Esophagus muscularis mucosa (tissue), 4 donors: ENCODE measurements around the gene SLC9A4. TPM values are rescaled to one million over a fixed set of nuclear protein-coding genes. Genes with fewer than 3 reads are reported as not detected.
A peak's percentile ranks its signal among the peaks of the same experiment; 100 is the strongest.

Source experiments
- DNase-seq: peaks from one replicate; pipeline ENCODE4 v3.0.0-alpha.2; 2017; ENCODE audit errors: extremely low spot score
- H3K27ac ChIP-seq, 4 donors: fragments of 200-600 bp; sonication (generic); replicated peaks in 1 of 4; 1 replicate in 3 of 4; 2 replicates in 1 of 4; pipeline ENCODE4 v1.5.1; 2016 to 2019; ENCODE audit warnings: mild to moderate bottlenecking in 1 of 4
- H3K27me3 ChIP-seq, 4 donors: fragments of 200-600 bp; sonication (generic); one replicate each; pipeline versions ENCODE4 v1.5.1 to v1.6.0; 2016 to 2019
- H3K36me3 ChIP-seq, 4 donors: fragments of 200-600 bp; sonication (generic); one replicate each; pipeline ENCODE4 v1.5.1; 2016 to 2019
- H3K4me1 ChIP-seq, 4 donors: fragments of 200-600 bp; sonication (generic); one replicate each; pipeline ENCODE4 v1.5.1; 2016 to 2019
- H3K4me3 ChIP-seq, 4 donors: fragments of 200-600 bp; sonication (generic); 1 replicate in 2 of 4; 2 replicates in 2 of 4; pipeline ENCODE4 v1.5.1; 2016 to 2019; ENCODE audit warnings: mild to moderate bottlenecking in 4 of 4, moderate library complexity in 1 of 4
- H3K9me3 ChIP-seq, 4 donors: fragments of 200-600 bp; sonication (generic); 1 replicate in 3 of 4; 2 replicates in 1 of 4; pipeline ENCODE4 v1.5.1; 2016 to 2019
- EP300 ChIP-seq: sonication (generic); formaldehyde crosslinking; IDR thresholded peaks from one replicate; pipeline ENCODE4 v1.6.1; 2017; ENCODE audit warnings: antibody characterized with exemption
- POLR2A ChIP-seq: fragments of 450-650 bp; IDR thresholded peaks from one replicate; pipeline ENCODE4 v1.6.1; 2017; ENCODE audit warnings: antibody characterized with exemption, moderate library complexity, mild to moderate bottlenecking, low read depth
- POLR2AphosphoS5 ChIP-seq, 2 donors: sonication (generic); formaldehyde crosslinking; IDR thresholded peaks; one replicate each; pipeline ENCODE4 v1.6.1; 2017; ENCODE audit warnings: antibody characterized with exemption in 2 of 2
- WGBS: methylation state at CpG from one replicate; pipeline ENCODE4 v1.1.5; 2018; 5-methylcytosine and 5-hydroxymethylcytosine counted together
- intact Hi-C: fragments of 100-400 bp; cut with DNase I; formaldehyde crosslinking; loops from one replicate; pipeline ENCODE4 v1.15.1; 2023
- total RNA-seq, 4 donors: library from RNA; depleted of rRNA; stranded (reverse); fragments of >200 nt; gene quantifications; one replicate each; pipeline versions ENCODE4 v1.1.0 to v1.2.1, GENCODE V29; 2016
- TF ChIP-seq, protein P1 (sequence below), 3 experiments: fragments of 200-600 bp in 2 of 3; fragments of 450-650 bp in 1 of 3; sonication (generic) in 2 of 3; IDR thresholded peaks; one replicate each; pipeline ENCODE4 v1.5.1; 2017 to 2019; ENCODE audit warnings: antibody characterized with exemption in 3 of 3, mild to moderate bottlenecking in 2 of 3, moderate library complexity in 1 of 3

SLC9A4 gene
- total RNA-seq, 4 donors from 2014 or later = not detected

DNA sequence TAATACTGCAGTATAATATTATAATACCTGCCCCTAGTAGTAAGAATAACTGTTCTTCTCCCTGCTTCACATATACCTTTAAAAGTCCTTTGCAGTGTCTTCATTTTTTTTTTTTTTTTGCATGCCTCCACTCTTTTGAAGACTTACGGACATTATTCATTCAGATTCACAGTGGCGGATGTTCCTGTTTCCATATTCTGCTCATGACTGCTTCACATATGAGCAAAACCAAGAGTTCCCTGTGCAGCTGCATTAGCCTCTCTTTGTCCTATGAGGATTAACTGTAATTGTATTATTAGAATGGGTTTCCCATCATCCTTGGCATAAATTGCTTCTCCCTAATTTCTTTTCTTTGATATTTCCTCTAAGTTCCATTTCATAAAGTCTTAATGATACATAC, 37.3 kb upstream of the SLC9A4 start:
- TF ChIP-seq EP300 (no peak), POLR2A (no peak)
- H3K4me1 ChIP-seq = no peaks in the 10 kb centered on the region
- H3K4me3 ChIP-seq = no peak overlapping the region
- 70% methylated on average over 2 of the region's 2 CpGs for WGBS
- intact Hi-C loops = no loop called here
- no peak for DNase-seq
- no peak overlapping the region for H3K27ac ChIP-seq
- no peaks in the 10 kb centered on the region for H3K9me3 ChIP-seq
- no peaks in the 10 kb centered on the region for H3K36me3 ChIP-seq
- H3K27me3 ChIP-seq = peaks cover 0 to 21% (median 0%) of the 10 kb centered on the region in 4 donors

DNA sequence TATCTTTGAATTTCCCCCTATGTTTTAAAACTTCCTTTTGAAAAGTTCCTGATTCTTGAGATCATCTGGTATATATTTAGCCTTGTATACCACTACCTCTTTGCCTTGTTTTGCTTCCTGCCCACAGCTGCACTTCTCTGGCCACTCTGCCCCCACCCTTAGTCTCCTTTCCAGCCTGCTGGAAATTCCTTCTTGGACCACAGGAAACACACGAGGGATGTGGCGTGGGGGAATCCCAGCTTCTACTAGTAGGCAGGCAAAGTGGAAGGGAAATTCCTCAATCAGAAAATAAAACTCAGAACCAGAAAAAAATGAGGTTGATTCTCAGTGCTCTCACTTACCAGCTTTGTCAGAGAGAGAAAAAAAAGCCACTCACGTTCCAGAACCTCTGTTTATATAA, 36.7 kb upstream of the SLC9A4 start:
- peaks cover 0 to 21% (median 0%) of the 10 kb centered on the region in 4 donors for H3K27me3 ChIP-seq
- 16% methylated on average over 3 of the region's 3 CpGs for WGBS
- TF ChIP-seq POLR2AphosphoS5 (IDR thresholded peaks at IDR 0.05) = no peak
- TF ChIP-seq, protein P1, sequence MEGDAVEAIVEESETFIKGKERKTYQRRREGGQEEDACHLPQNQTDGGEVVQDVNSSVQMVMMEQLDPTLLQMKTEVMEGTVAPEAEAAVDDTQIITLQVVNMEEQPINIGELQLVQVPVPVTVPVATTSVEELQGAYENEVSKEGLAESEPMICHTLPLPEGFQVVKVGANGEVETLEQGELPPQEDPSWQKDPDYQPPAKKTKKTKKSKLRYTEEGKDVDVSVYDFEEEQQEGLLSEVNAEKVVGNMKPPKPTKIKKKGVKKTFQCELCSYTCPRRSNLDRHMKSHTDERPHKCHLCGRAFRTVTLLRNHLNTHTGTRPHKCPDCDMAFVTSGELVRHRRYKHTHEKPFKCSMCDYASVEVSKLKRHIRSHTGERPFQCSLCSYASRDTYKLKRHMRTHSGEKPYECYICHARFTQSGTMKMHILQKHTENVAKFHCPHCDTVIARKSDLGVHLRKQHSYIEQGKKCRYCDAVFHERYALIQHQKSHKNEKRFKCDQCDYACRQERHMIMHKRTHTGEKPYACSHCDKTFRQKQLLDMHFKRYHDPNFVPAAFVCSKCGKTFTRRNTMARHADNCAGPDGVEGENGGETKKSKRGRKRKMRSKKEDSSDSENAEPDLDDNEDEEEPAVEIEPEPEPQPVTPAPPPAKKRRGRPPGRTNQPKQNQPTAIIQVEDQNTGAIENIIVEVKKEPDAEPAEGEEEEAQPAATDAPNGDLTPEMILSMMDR (IDR thresholded peaks at IDR 0.05) = no peak
- TF ChIP-seq POLR2A = no peak
- TF ChIP-seq EP300 = no peak
- no peaks in the 10 kb centered on the region for H3K4me1 ChIP-seq
- H3K4me3 ChIP-seq = no peak overlapping the region
- no peaks in the 10 kb centered on the region for H3K36me3 ChIP-seq
- no peaks in the 10 kb centered on the region for H3K9me3 ChIP-seq
- no peak overlapping the region for H3K27ac ChIP-seq
- intact Hi-C loops = no loop called here
- peak; percentile 53 for DNase-seq

DNA sequence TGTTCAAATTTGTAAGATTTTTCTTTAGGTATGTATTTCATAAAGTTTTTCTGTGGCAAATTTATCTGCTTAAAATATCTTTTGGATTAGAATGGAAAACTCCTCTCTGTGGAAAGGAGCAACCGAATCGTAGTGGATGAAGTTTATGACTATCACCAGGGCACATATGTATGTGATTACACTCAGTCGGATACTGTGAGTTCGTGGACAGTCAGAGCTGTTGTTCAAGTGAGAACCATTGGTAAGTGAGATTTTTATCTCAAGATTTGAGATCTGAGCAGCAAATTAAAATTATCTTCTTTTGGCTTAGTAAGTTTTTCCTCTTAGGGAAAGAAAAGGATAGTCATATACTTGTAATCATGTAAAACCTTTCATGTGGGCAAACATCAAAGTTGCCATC, 35.9 kb upstream of the SLC9A4 start:
- intact Hi-C loops = no loop called here
- WGBS = 74% methylated on average over 4 of the region's 4 CpGs
- Histone ChIP-seq H3K27me3 (peaks cover 0 to 21% (median 0%) of the 10 kb centered on the region in 4 donors), H3K4me3 (no peak overlapping the region), H3K27ac (no peak overlapping the region), H3K4me1 (no peaks in the 10 kb centered on the region), H3K9me3 (no peaks in the 10 kb centered on the region), H3K36me3 (no peaks in the 10 kb centered on the region)
- TF ChIP-seq POLR2A = no peak
- TF ChIP-seq EP300 = no peak
- no peak for TF ChIP-seq POLR2AphosphoS5 (IDR thresholded peaks at IDR 0.05)
- TF ChIP-seq, protein P1 (IDR thresholded peaks at IDR 0.05) = no peak
- no peak for DNase-seq

DNA sequence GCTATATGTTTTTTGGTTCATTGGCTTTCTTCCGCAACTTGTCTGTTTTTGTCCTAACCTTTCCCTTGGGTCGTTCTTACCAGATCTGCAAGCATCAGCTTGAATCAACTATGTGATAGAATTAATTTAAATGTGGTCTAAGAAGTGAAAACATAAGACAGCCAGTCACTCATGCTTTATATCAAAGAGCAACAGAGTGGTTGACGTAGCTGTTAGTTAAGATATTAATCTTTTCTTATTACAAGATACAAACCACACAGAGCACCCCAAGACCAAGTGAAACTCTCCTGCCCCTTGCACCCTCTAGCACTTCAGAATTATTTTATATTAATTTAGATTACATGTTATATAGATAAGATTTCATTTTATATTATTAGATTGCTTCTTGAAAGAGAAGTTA, 34.9 kb upstream of the SLC9A4 start:
- Histone ChIP-seq H3K9me3 (no peaks in the 10 kb centered on the region), H3K4me3 (no peak overlapping the region), H3K36me3 (no peaks in the 10 kb centered on the region), H3K27ac (no peak overlapping the region), H3K4me1 (no peaks in the 10 kb centered on the region), H3K27me3 (peaks cover 0 to 20% (median 0%) of the 10 kb centered on the region in 4 donors)
- WGBS = 82% methylated on average over 3 of the region's 3 CpGs
- intact Hi-C loops = no loop called here
- TF ChIP-seq POLR2A (no peak), POLR2AphosphoS5 (IDR thresholded peaks at IDR 0.05) (no peak), EP300 (no peak)
- TF ChIP-seq, protein P1 (IDR thresholded peaks at IDR 0.05) = no peak
- peak; percentile 24 for DNase-seq

DNA sequence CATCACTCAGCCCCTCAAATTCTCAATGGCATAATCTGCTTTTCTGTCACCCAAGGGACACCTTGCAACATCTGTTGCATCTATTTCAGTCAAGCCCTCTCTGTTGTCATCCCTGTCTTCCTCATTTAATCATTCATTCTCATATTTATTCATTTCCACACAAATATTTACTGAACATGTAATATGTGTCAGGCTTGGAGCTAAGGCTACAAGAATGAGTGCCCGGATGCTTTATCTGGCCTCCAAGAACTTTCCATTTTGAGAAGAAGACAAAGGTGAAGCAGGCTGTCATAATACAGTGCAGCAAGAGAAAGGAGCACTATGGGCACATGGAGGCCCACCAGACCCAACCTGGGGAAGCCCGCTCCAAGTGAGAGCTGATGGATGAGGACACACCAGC, 34.4 kb upstream of the SLC9A4 start:
- H3K36me3 ChIP-seq = no peaks in the 10 kb centered on the region
- TF ChIP-seq EP300 (no peak), POLR2AphosphoS5 (IDR thresholded peaks at IDR 0.05) (no peak), POLR2A (no peak)
- TF ChIP-seq, protein P1 (IDR thresholded peaks at IDR 0.05) = no peak
- DNase-seq = peak; percentile 21
- peaks cover 0 to 15% (median 0%) of the 10 kb centered on the region in 4 donors for H3K27me3 ChIP-seq
- no peaks in the 10 kb centered on the region for H3K4me1 ChIP-seq
- H3K4me3 ChIP-seq = no peak overlapping the region
- no peak overlapping the region for H3K27ac ChIP-seq
- WGBS = 86% methylated on average over 2 of the region's 2 CpGs
- H3K9me3 ChIP-seq = no peaks in the 10 kb centered on the region
- intact Hi-C loops = no loop called here
